GM12865 (cell line): ENCODE data around the gene RTP3.
"Not testable (repeated sequence)": the region's sequence is repeated elsewhere in the genome, so short reads cannot be mapped to it uniquely, and the experiment has no call there.

Experiments used
- DNase-seq: peaks from one replicate; pipeline ENCODE4 v3.0.0; 2010; ENCODE audit warnings: low read depth
- H3K4me3 ChIP-seq: 2 replicates; pipeline ENCODE4 v1.5.1; 2011; ENCODE audit warnings: mild to moderate bottlenecking, low read depth, low read length, control low read depth
- CTCF ChIP-seq: IDR thresholded peaks from 2 replicates; pipeline ENCODE4 v1.5.1; 2011; ENCODE audit warnings: low read length, control low read depth, low read depth, inconsistent platforms; ENCODE audit not compliant: insufficient read depth; ENCODE audit errors: missing control alignments

The RTP3 gene

GRCh38 chr3:46542801-46543201 is 45.0 kb downstream of the RTP3 start:
- DNase-seq = peak; percentile 30
- TF ChIP-seq CTCF = no peak
- H3K4me3 ChIP-seq = no peak overlapping the region

- DNase-seq = no peak
- H3K4me3 ChIP-seq = no peak overlapping the region
- TF ChIP-seq CTCF = no peak
These were observed 47.2 kb downstream of the RTP3 start for GRCh38 chr3:46544771-46545503.

GRCh38 chr3:46545818-46546630 is 48.2 kb downstream of the RTP3 start:
- TF ChIP-seq CTCF = no peak
- no peak overlapping the region for H3K4me3 ChIP-seq
- DNase-seq = no peak

GRCh38 chr3:46546896-46547440 is 49.2 kb downstream of the RTP3 start:
- no peak for TF ChIP-seq CTCF
- no peak overlapping the region for H3K4me3 ChIP-seq
- DNase-seq = no peak

- not testable (repeated sequence) for H3K4me3 ChIP-seq, DNase-seq
These were observed 50.8 kb downstream of the RTP3 start for GRCh38 chr3:46548611-46549010.

- TF ChIP-seq CTCF = no peak
- DNase-seq = no peak
- H3K4me3 ChIP-seq = no peak overlapping the region
These were observed 51.7 kb downstream of the RTP3 start for GRCh38 chr3:46549408-46549904.

- H3K4me3 ChIP-seq = no peak overlapping the region
- DNase-seq = no peak
- TF ChIP-seq CTCF = no peak
These were observed 52.2 kb downstream of the RTP3 start for GRCh38 chr3:46549989-46550388.
